CD1c-positive myeloid dendritic cell (primary cell): ENCODE results near the gene ATP8A2.
A peak's percentile ranks its signal among the peaks of the same experiment; 100 is the strongest.
"Not testable (repeated sequence)": the region's sequence is repeated elsewhere in the genome, so short reads cannot be mapped to it uniquely, and the experiment has no call there.

Experiments used
- DNase-seq: peaks from one replicate; pipeline ENCODE4 v3.0.0-alpha.2; 2016; ENCODE audit errors: extremely low spot score

The ATP8A2 gene

GRCh38 chr13:25371875-25372283 is at the start of gene ATP8A2:
TSS of gene ATP8A2 (plus strand) at chr13:25371974. CDS start at chr13:25372213, 239 bp downstream.
- no peak for DNase-seq

GRCh38 chr13:25324100-25324499 is 47.7 kb upstream of the ATP8A2 start:
- no peak for DNase-seq

- no peak for DNase-seq
Measured at GRCh38 chr13:25329706-25330105, 42.1 kb upstream of the ATP8A2 start.

GRCh38 chr13:25330541-25330940 is 41.2 kb upstream of the ATP8A2 start:
- no peak for DNase-seq

- no peak for DNase-seq
Measured at GRCh38 chr13:25335856-25336255, 35.9 kb upstream of the ATP8A2 start.

GRCh38 chr13:25345576-25345975 is 26.2 kb upstream of the ATP8A2 start:
- DNase-seq: no peak

- DNase-seq: no peak
Measured at GRCh38 chr13:25347151-25347550, 24.6 kb upstream of the ATP8A2 start.

- DNase-seq: no peak
Measured at GRCh38 chr13:25351404-25351803, 20.4 kb upstream of the ATP8A2 start.

GRCh38 chr13:25352230-25352629 is 19.5 kb upstream of the ATP8A2 start:
- no peak for DNase-seq

- no peak for DNase-seq
Measured at GRCh38 chr13:25352806-25353205, 19.0 kb upstream of the ATP8A2 start.

GRCh38 chr13:25353344-25353743 is 18.4 kb upstream of the ATP8A2 start:
- no peak for DNase-seq

GRCh38 chr13:25354377-25354776 is 17.4 kb upstream of the ATP8A2 start:
- no peak for DNase-seq

GRCh38 chr13:25360443-25360842 is 11.3 kb upstream of the ATP8A2 start:
- not testable (repeated sequence) for DNase-seq

- no peak for DNase-seq
Measured at GRCh38 chr13:25365720-25366235, 6.0 kb upstream of the ATP8A2 start.

GRCh38 chr13:25371158-25371874 is 458 bp upstream of the ATP8A2 start:
- no peak for DNase-seq

- no peak for DNase-seq
Measured at GRCh38 chr13:25372284-25373081, 709 bp downstream of the ATP8A2 start.

- peak; percentile 40 for DNase-seq
Measured at GRCh38 chr13:25375727-25376358, 4.1 kb downstream of the ATP8A2 start.

GRCh38 chr13:25377244-25377962 is 5.6 kb downstream of the ATP8A2 start:
- DNase-seq: no peak

- DNase-seq: no peak
Measured at GRCh38 chr13:25378528-25378927, 6.8 kb downstream of the ATP8A2 start.

GRCh38 chr13:25379011-25379410 is 7.2 kb downstream of the ATP8A2 start:
- no peak for DNase-seq

GRCh38 chr13:25380082-25380481 is 8.3 kb downstream of the ATP8A2 start:
- no peak for DNase-seq
